K562 (cell line): ENCODE measurements around the gene C4orf36. TPM values are rescaled to one million over a fixed set of nuclear protein-coding genes. Genes with fewer than 3 reads are reported as not detected.

ENCODE experiments used
- ARHGAP35 ChIP-seq: fragments of 450-650 bp; IDR thresholded peaks from 2 replicates; pipeline ENCODE4 v1.6.1; 2018; ENCODE audit not compliant: partially characterized antibody
- GABPB2 ChIP-seq: fragments of 250-450 bp; sonication (Bioruptor Pico); conservative IDR thresholded peaks from 2 replicates; pipeline ENCODE4 v1.5.1; 2021; ENCODE audit warnings: mild to moderate bottlenecking
- L3MBTL2 ChIP-seq: fragments of 450-650 bp; IDR thresholded peaks from 2 replicates; pipeline ENCODE4 v1.6.1; 2016; ENCODE audit warnings: mild to moderate bottlenecking, moderate library complexity
- MLLT1 ChIP-seq, 2 experiments: fragments of 450-650 bp; IDR thresholded peaks; 2 replicates each; pipeline ENCODE4 v1.6.1; 2016
- RAD21 ChIP-seq, 2 experiments: fragments of 250-450 bp in 1 of 2; fragments of 450-650 bp in 1 of 2; sonication (Bioruptor Pico) in 1 of 2; formaldehyde crosslinking in 1 of 2; IDR thresholded peaks in 1 of 2; conservative IDR thresholded peaks in 1 of 2; 2 replicates each; pipeline versions ENCODE4 v1.4.0 to v1.8.0; 2020 to 2022; ENCODE audit warnings: mild to moderate bottlenecking in 2 of 2, moderate library complexity in 1 of 2
- RBM39 ChIP-seq: fragments of 200-400 bp; formaldehyde crosslinking; optimal IDR thresholded peaks from 2 replicates; pipeline ENCODE3; 2018; ENCODE audit warnings: low read depth, low read length
- TBL1XR1 ChIP-seq, 2 experiments: IDR thresholded peaks; 2 replicates each; pipeline ENCODE4 v1.6.1; 2012; ENCODE audit warnings: improper control_type of control experiment in 2 of 2, low read length in 2 of 2, mild to moderate bottlenecking in 1 of 2
- TFAM ChIP-seq: fragments of 250-450 bp; sonication (Bioruptor Pico); conservative IDR thresholded peaks from 2 replicates; pipeline ENCODE4 v1.5.0; 2021; ENCODE audit warnings: mild to moderate bottlenecking, moderate library complexity
- ZNF583 ChIP-seq: fragments of 250-450 bp; sonication (Bioruptor Pico); IDR thresholded peaks from 2 replicates; pipeline ENCODE4 v1.4.0; 2020
- polyA plus RNA-seq, 8 experiments: library from polyadenylated mRNA; depleted of rRNA in 4 of 8; stranded (reverse) in 5 of 8; unstranded in 3 of 8; fragments of >200 nt; fragmentation: Nextera tagmentation in 2 of 8; fragmentation: Illumina TruSeq in 1 of 8; extraction: Ambion mirVana in 2 of 8; extraction: Trizol in 1 of 8; gene quantifications; 2 replicates each; pipeline versions ENCODE4 v1.2.1 to v1.2.3, GENCODE V29; 2011 to 2014; ENCODE audit warnings: inconsistent platforms in 1 of 8, missing spikeins in 1 of 8
- total RNA-seq, 7 experiments: library from RNA; depleted of rRNA in 6 of 7; stranded (reverse); fragments of >200 nt in 6 of 7; fragmentation: Illumina TruSeq in 2 of 7; extraction: Trizol in 2 of 7; gene quantifications; 2 replicates each; pipeline versions ENCODE4 v1.2.1 to v1.2.3, GENCODE V29; 2011 to 2021; ENCODE audit warnings: low replicate concordance in 1 of 7
- TF ChIP-seq, protein P1 (sequence below): fragments of 450-650 bp; IDR thresholded peaks from 2 replicates; pipeline ENCODE4 v1.6.1; 2018; ENCODE audit warnings: mild to moderate bottlenecking, low read depth; ENCODE audit not compliant: partially characterized antibody
- TF ChIP-seq, protein P2 (sequence below): fragments of 200-600 bp; sonication (generic); IDR thresholded peaks from one replicate; pipeline ENCODE4 v1.6.1; 2012; ENCODE audit warnings: mild to moderate bottlenecking, low read depth, low read length, inconsistent platforms

C4orf36 gene
- total and polyA plus RNA-seq, 9 of the 15 experiments (the other 6 are each of a cell fraction or from before 2014, with no cell fraction given): 0.14 to 0.45 (median 0.20) TPM; not detected in 5

DNA sequence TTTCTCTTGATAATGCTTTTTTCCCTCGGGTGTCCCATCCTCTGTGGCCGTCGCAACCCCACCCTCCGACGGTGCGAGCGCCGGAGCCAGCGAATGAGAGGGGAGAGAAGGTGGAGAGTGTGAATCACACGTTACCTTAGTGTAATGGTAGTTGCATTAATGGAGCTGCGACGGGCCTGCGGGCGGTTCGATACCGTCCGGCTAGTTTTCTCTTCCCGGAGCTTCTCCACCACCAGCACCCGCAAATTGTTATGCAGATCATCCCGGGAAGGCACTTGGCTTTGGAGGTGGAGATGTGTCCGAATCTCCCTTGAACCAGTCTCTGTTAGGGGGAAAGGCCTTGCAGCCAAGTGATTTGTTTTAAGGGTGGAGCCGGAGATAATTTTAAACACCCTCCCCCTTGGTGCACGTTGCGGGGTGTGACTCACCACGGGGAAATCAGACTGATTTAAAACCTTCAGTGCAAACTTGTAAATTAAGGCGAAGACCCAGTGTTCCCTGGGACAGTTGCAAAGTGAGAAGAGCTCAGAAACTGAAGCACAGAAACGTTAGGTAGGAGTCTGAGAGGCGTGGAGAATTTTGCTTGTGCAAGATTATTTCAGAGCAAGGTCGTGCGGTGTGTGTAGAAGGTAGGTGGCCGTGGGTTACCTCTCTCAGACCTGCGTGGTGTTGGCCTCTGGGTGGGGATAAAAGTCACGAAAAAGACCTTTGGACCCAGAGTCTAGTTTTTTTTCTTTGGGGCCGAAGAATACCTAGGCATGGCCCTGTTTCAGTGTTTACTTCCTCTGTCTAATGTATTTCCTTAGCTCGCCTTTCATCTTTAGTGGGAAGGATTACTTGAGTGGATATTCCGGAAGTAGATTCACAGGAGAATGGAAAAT is 43.9 kb upstream of the C4orf36 start (continued):
- TF ChIP-seq, protein P1, sequence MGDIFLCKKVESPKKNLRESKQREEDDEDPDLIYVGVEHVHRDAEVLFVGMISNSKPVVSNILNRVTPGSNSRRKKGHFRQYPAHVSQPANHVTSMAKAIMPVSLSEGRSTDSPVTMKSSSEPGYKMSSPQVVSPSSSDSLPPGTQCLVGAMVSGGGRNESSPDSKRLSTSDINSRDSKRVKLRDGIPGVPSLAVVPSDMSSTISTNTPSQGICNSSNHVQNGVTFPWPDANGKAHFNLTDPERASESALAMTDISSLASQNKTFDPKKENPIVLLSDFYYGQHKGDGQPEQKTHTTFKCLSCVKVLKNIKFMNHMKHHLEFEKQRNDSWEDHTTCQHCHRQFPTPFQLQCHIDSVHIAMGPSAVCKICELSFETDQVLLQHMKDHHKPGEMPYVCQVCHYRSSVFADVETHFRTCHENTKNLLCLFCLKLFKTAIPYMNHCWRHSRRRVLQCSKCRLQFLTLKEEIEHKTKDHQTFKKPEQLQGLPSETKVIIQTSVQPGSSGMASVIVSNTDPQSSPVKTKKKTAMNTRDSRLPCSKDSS: no peak
- TF ChIP-seq GABPB2 (CRISPR knock-in tag): no peak
- no peak for TF ChIP-seq TFAM (CRISPR knock-in tag)
- TF ChIP-seq, protein P2, sequence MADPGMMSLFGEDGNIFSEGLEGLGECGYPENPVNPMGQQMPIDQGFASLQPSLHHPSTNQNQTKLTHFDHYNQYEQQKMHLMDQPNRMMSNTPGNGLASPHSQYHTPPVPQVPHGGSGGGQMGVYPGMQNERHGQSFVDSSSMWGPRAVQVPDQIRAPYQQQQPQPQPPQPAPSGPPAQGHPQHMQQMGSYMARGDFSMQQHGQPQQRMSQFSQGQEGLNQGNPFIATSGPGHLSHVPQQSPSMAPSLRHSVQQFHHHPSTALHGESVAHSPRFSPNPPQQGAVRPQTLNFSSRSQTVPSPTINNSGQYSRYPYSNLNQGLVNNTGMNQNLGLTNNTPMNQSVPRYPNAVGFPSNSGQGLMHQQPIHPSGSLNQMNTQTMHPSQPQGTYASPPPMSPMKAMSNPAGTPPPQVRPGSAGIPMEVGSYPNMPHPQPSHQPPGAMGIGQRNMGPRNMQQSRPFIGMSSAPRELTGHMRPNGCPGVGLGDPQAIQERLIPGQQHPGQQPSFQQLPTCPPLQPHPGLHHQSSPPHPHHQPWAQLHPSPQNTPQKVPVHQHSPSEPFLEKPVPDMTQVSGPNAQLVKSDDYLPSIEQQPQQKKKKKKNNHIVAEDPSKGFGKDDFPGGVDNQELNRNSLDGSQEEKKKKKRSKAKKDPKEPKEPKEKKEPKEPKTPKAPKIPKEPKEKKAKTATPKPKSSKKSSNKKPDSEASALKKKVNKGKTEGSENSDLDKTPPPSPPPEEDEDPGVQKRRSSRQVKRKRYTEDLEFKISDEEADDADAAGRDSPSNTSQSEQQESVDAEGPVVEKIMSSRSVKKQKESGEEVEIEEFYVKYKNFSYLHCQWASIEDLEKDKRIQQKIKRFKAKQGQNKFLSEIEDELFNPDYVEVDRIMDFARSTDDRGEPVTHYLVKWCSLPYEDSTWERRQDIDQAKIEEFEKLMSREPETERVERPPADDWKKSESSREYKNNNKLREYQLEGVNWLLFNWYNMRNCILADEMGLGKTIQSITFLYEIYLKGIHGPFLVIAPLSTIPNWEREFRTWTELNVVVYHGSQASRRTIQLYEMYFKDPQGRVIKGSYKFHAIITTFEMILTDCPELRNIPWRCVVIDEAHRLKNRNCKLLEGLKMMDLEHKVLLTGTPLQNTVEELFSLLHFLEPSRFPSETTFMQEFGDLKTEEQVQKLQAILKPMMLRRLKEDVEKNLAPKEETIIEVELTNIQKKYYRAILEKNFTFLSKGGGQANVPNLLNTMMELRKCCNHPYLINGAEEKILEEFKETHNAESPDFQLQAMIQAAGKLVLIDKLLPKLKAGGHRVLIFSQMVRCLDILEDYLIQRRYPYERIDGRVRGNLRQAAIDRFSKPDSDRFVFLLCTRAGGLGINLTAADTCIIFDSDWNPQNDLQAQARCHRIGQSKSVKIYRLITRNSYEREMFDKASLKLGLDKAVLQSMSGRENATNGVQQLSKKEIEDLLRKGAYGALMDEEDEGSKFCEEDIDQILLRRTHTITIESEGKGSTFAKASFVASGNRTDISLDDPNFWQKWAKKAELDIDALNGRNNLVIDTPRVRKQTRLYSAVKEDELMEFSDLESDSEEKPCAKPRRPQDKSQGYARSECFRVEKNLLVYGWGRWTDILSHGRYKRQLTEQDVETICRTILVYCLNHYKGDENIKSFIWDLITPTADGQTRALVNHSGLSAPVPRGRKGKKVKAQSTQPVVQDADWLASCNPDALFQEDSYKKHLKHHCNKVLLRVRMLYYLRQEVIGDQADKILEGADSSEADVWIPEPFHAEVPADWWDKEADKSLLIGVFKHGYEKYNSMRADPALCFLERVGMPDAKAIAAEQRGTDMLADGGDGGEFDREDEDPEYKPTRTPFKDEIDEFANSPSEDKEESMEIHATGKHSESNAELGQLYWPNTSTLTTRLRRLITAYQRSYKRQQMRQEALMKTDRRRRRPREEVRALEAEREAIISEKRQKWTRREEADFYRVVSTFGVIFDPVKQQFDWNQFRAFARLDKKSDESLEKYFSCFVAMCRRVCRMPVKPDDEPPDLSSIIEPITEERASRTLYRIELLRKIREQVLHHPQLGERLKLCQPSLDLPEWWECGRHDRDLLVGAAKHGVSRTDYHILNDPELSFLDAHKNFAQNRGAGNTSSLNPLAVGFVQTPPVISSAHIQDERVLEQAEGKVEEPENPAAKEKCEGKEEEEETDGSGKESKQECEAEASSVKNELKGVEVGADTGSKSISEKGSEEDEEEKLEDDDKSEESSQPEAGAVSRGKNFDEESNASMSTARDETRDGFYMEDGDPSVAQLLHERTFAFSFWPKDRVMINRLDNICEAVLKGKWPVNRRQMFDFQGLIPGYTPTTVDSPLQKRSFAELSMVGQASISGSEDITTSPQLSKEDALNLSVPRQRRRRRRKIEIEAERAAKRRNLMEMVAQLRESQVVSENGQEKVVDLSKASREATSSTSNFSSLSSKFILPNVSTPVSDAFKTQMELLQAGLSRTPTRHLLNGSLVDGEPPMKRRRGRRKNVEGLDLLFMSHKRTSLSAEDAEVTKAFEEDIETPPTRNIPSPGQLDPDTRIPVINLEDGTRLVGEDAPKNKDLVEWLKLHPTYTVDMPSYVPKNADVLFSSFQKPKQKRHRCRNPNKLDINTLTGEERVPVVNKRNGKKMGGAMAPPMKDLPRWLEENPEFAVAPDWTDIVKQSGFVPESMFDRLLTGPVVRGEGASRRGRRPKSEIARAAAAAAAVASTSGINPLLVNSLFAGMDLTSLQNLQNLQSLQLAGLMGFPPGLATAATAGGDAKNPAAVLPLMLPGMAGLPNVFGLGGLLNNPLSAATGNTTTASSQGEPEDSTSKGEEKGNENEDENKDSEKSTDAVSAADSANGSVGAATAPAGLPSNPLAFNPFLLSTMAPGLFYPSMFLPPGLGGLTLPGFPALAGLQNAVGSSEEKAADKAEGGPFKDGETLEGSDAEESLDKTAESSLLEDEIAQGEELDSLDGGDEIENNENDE: no peak
- TF ChIP-seq ARHGAP35: no peak
- no peak for TF ChIP-seq ZNF583 (CRISPR knock-in tag)
- TF ChIP-seq TBL1XR1 (IDR thresholded peaks at IDR 0.05; ENCODE audit: low read length in 2 of 2): peak in 1 of 2 experiments; percentile 65; a peak in 2 of 4 replicates
- TF ChIP-seq MLLT1 (IDR thresholded peaks at IDR 0.05): 0 out of 4 replicates have a peak, but pooled peaks of 1 of the 2 experiments have one; percentile 41
- TF ChIP-seq RAD21 (CRISPR knock-in tag; conservative IDR thresholded peaks at IDR 0.05 in 1 of 2, IDR thresholded peaks at IDR 0.05 in 1 of 2): peak; percentile 29 to 36
- no peak for TF ChIP-seq RBM39
- TF ChIP-seq L3MBTL2: peak; percentile 86
